Nephron (organoid): ENCODE measurements around the gene ILKAP.

Experiments used
- H3K27ac Mint-ChIP-seq, 3 experiments: 2 replicates each; pipeline ENCODE4 v1.8.0; 2020; ENCODE audit warnings: mixed read lengths in 3 of 3, mild to moderate bottlenecking in 2 of 3, moderate library complexity in 1 of 3
- H3K27me3 Mint-ChIP-seq: 2 replicates; pipeline ENCODE4 v1.8.0; 2021; ENCODE audit warnings: low read depth, mild to moderate bottlenecking, moderate library complexity, mixed read lengths
- H3K36me3 Mint-ChIP-seq: 2 replicates; pipeline ENCODE4 v1.8.0; 2020; ENCODE audit warnings: low read depth, mixed read lengths
- H3K4me1 Mint-ChIP-seq: 2 replicates; pipeline ENCODE4 v1.8.0; 2020; ENCODE audit warnings: mixed read lengths
- H3K4me3 Mint-ChIP-seq, 3 experiments: 2 replicates each; pipeline ENCODE4 v1.8.0; 2020; ENCODE audit warnings: mild to moderate bottlenecking in 3 of 3, mixed read lengths in 3 of 3, moderate library complexity in 2 of 3
- H3K9me3 Mint-ChIP-seq: 2 replicates; pipeline ENCODE4 v1.8.0; 2020; ENCODE audit warnings: mixed read lengths
- CTCF ChIP-seq, 3 experiments: fragments of 200-600 bp; sonication (generic); IDR thresholded peaks; one replicate each; pipeline ENCODE4 v1.5.0; 2021; ENCODE audit warnings: antibody characterized with exemption in 3 of 3; ENCODE audit not compliant: unreplicated experiment in 3 of 3

ILKAP gene

GRCh38 chr2:238162846-238163441, 40.6 kb downstream of the ILKAP start:
- TF ChIP-seq CTCF (IDR thresholded peaks at IDR 0.05; ENCODE audit: unreplicated experiment in 3 of 3): no peak
- Mint-ChIP-seq H3K9me3 (no peaks in the 10 kb centered on the region), H3K36me3 (no peaks in the 10 kb centered on the region), H3K27ac (no peak overlapping the region), H3K27me3 (peaks cover 53% of the 10 kb centered on the region), H3K4me1 (peaks cover 11% of the 10 kb centered on the region), H3K4me3 (peak overlapping the region in 1 of 3 experiments; percentile 41)

- no peak overlapping the region for H3K27ac Mint-ChIP-seq
- H3K36me3 Mint-ChIP-seq: no peaks in the 10 kb centered on the region
- no peak overlapping the region for H3K4me3 Mint-ChIP-seq
- no peaks in the 10 kb centered on the region for H3K9me3 Mint-ChIP-seq
- TF ChIP-seq CTCF (IDR thresholded peaks at IDR 0.05; ENCODE audit: unreplicated experiment in 3 of 3): no peak
- peaks cover 53% of the 10 kb centered on the region for H3K27me3 Mint-ChIP-seq
- H3K4me1 Mint-ChIP-seq: peaks cover 11% of the 10 kb centered on the region
Observed at GRCh38 chr2:238162251-238162845, 41.1 kb downstream of the ILKAP start.

DNA sequence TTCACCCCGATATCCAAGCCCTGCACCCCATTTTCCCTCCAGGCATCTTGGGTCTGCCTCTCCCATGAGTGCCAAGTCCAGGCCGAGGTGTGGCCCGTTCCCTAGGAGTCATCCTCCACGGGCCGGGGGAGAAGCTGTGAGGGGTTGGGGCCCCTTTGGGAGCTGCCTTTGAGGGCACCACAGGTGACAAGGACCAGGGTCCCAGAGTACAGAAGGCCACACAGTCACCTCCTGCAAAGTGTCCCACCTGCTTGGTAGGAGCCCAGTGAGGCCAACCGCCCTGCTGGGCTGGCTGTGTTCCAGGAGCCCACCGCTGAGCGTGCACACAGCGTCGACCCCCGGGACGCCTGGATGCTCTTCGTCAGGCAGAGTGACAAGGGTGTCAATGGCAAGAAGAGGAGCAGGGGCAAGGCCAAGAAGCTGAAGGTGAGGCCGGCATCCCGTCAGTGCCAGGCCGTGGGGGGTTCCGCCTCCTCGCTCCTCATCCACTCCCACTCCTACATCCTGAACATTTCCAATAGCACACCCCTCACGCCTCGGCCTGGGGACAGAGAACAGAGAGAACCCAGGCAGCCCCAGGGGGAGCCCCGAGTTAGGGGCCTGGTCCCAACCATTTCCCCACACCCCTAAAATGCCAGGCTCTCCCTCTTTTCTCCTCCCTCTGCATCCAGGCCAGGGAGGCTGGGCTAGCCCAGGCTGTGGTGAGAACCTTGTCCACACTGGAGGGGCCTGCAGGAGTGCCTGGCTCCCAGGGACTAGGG, 42.0 kb downstream of the ILKAP start:
- H3K36me3 Mint-ChIP-seq: no peaks in the 10 kb centered on the region
- H3K9me3 Mint-ChIP-seq: no peaks in the 10 kb centered on the region
- TF ChIP-seq CTCF (IDR thresholded peaks at IDR 0.05; ENCODE audit: unreplicated experiment in 3 of 3): no peak
- H3K27ac Mint-ChIP-seq: no peak overlapping the region
- H3K4me1 Mint-ChIP-seq: peaks cover 11% of the 10 kb centered on the region
- H3K27me3 Mint-ChIP-seq: peaks cover 55% of the 10 kb centered on the region
- no peak overlapping the region for H3K4me3 Mint-ChIP-seq

DNA sequence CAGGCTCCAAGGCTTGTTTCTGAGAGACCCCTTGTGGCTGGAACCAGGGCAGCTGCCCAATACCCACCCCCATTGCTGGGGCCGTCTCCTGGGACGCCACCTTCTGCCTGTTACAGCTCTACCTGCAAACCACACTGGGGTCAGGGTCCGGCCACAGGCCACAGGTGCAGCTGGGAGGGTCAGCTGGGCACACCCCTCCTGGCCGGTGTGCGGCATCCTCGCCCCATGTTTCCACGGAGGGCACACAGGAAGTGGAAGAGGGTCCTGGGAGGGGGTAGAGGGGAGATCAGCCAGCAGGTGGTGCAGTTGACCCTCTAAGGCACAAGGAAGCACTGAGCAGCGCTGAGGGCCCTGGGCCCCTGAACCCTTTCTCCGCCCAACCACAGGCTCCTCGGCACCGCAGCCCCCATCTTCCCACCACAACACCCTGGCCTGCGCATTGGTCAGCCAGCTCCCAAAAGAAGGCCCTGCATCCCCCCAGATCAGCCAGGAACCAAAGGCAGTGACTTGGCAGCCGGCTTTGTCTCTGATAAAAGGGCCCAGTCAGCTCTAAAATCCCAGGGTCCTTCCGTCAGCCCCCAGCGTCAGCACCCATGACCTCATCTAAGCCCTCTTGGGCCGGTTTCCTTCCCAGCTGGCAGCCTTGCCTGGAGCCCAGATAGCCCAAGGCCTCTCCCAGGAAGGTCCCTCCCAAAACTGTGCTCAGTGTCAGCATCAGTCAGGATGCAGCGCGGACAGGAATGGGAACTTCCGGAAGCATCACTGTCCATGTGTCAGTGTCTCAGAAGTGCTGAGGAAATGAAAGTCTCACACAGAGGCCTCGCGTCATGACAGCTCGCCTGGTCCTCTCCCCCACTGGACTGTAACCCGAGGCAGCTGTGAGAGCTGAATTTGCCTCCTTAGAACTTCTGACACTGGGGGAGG, 43.0 kb downstream of the ILKAP start:
- Mint-ChIP-seq H3K9me3 (no peaks in the 10 kb centered on the region), H3K4me1 (peaks cover 16% of the 10 kb centered on the region), H3K4me3 (peak overlapping the region; percentile 14 to 72 (median 44)), H3K36me3 (no peaks in the 10 kb centered on the region), H3K27ac (no peak overlapping the region), H3K27me3 (peaks cover 53% of the 10 kb centered on the region)
- TF ChIP-seq CTCF (IDR thresholded peaks at IDR 0.05; ENCODE audit: unreplicated experiment in 3 of 3): peak in 2 of 3 experiments; percentile 30 to 39

DNA sequence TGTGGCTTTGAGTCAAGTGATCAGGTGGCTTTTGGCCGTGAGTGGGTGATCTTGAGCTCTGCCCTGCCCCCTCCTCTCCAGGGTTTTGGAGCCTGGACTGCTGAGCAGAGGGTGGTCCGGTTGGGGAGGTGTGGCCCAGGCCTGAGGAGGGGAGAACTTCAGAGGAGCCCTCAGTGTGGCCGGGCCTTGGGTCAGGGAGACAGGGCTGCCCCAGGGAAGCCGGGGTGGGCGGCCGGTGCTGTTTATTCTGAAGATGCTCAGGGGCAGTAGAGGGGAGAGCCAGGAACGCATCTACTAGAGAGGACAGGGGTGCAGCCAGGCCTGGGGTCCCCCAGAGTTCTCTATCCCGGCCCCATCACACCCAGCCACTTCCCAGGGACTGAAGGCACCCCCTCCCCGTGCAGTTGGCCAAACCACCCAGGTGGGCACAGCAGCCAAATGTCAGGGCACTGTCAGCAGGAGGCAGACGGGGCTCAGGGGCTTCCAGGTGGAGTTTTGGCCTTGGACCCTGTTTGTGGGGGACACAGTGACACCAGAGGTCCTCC, 43.8 kb downstream of the ILKAP start:
- H3K4me3 Mint-ChIP-seq: peak overlapping the region; percentile 60 to 72 (median 72)

More for the DNA sequence above, 43.8 kb downstream of the ILKAP start:
- Mint-ChIP-seq H3K36me3 (no peaks in the 10 kb centered on the region), H3K27me3 (peaks cover 49% of the 10 kb centered on the region), H3K4me1 (peaks cover 16% of the 10 kb centered on the region), H3K9me3 (no peaks in the 10 kb centered on the region), H3K27ac (no peak overlapping the region)
- TF ChIP-seq CTCF (IDR thresholded peaks at IDR 0.05; ENCODE audit: unreplicated experiment in 3 of 3): no peak
